B cell (primary cell): ENCODE measurements around the gene DCLK1. TPM values are rescaled to one million over a fixed set of nuclear protein-coding genes. Genes with fewer than 3 reads are reported as not detected.

ENCODE experiments used
- ATAC-seq: fragments of 200-7000 bp; cut with Tn5 transposase; one replicate; pipeline ENCODE4 v1.10.0; 2021; ENCODE audit warnings: low read depth, mild to moderate bottlenecking, moderate number of reproducible peaks, moderate library complexity
- CTCF ChIA-PET: fragments of 350-600 bp; sonication (Branson Sonifier 250); formaldehyde crosslinking; loops from one replicate; lab custom pipeline; 2021; ENCODE audit warnings: antibody characterized with exemption, inconsistent platforms; lab: Charles Lee
- POLR2A ChIA-PET: fragments of 350-600 bp; sonication (Branson Sonifier 250); formaldehyde crosslinking; loops from one replicate; lab custom pipeline; 2021; ENCODE audit warnings: antibody characterized with exemption; lab: Charles Lee
- DNase-seq: peaks from one replicate; pipeline ENCODE4 v3.0.0; 2013
- H2AFZ ChIP-seq: 2 replicates; pipeline ENCODE4 v1.6.1; 2012; ENCODE audit warnings: mild to moderate bottlenecking, low read depth, low read length; ENCODE audit not compliant: insufficient read depth, poor library complexity, severe bottlenecking
- H3K27ac ChIP-seq, 2 donors: 1 replicate in 1 of 2; 2 replicates in 1 of 2; pipeline ENCODE4 v1.5.1; 2012 to 2013; ENCODE audit warnings: low read length in 2 of 2, mild to moderate bottlenecking in 2 of 2, moderate library complexity in 1 of 2
- H3K27me3 ChIP-seq, 4 experiments: fragments of 200-600 bp in 1 of 4; sonication (generic) in 1 of 4; replicated peaks in 1 of 4; 1 replicate in 2 of 4; 2 replicates in 2 of 4; pipeline versions ENCODE4 v1.6.1 to v1.7.0; 2013 to 2016; ENCODE audit warnings: low read length in 3 of 4, mild to moderate bottlenecking in 2 of 4, mixed read lengths in 1 of 4, moderate library complexity in 1 of 4; ENCODE audit not compliant: insufficient read depth in 4 of 4, control insufficient read depth in 3 of 4; ENCODE audit errors: control extremely low read depth in 1 of 4
- H3K36me3 ChIP-seq, 2 experiments: replicated peaks in 1 of 2; 1 replicate in 1 of 2; 2 replicates in 1 of 2; pipeline versions ENCODE4 v1.6.1 to v1.7.1; 2013; ENCODE audit warnings: low read length in 1 of 2; ENCODE audit not compliant: insufficient read depth in 2 of 2, control insufficient read depth in 1 of 2; ENCODE audit errors: control extremely low read depth in 1 of 2, extremely low read depth in 1 of 2
- H3K4me1 ChIP-seq, 2 donors: fragments of 200-600 bp in 1 of 2; sonication (generic) in 1 of 2; 1 replicate in 1 of 2; 2 replicates in 1 of 2; pipeline versions ENCODE4 v1.5.1 to v1.6.1; 2013 to 2017; ENCODE audit warnings: low read length in 2 of 2; ENCODE audit not compliant: control insufficient read depth in 2 of 2, insufficient read depth in 2 of 2
- H3K4me2 ChIP-seq: replicated peaks from 2 replicates; pipeline ENCODE3; 2012; ENCODE audit warnings: mild to moderate bottlenecking, low read depth, low read length; ENCODE audit not compliant: poor library complexity, severe bottlenecking
- H3K4me3 ChIP-seq, 5 experiments: fragments of 200-600 bp in 1 of 5; sonication (generic) in 1 of 5; 1 replicate in 3 of 5; 2 replicates in 2 of 5; pipeline versions ENCODE4 v1.5.1 to v1.7.0; 2011 to 2016; ENCODE audit warnings: low read length in 4 of 5, mild to moderate bottlenecking in 4 of 5, low read depth in 2 of 5, control low read depth in 1 of 5, moderate library complexity in 1 of 5; ENCODE audit not compliant: insufficient read depth in 1 of 5; ENCODE audit errors: control extremely low read depth in 1 of 5, extremely low read depth in 1 of 5
- H3K79me2 ChIP-seq: fragments of 200-600 bp; sonication (generic); one replicate; pipeline ENCODE4 v1.6.0; 2016; ENCODE audit warnings: low read length; ENCODE audit not compliant: control insufficient read depth, insufficient read depth
- H3K9ac ChIP-seq: fragments of 200-600 bp; sonication (generic); 2 replicates; pipeline ENCODE4 v1.6.1; 2017; ENCODE audit warnings: mild to moderate bottlenecking, low read length, moderate library complexity
- H3K9me3 ChIP-seq, 3 donors: one replicate each; pipeline versions ENCODE4 v1.6.1 to v1.7.1; 2013; ENCODE audit warnings: low read length in 2 of 3; ENCODE audit not compliant: control insufficient read depth in 2 of 3, insufficient read depth in 1 of 3; ENCODE audit errors: control extremely low read depth in 1 of 3
- H4K20me1 ChIP-seq: 2 replicates; pipeline ENCODE4 v1.6.0; 2012; ENCODE audit warnings: mild to moderate bottlenecking, low read length; ENCODE audit not compliant: insufficient read depth, control insufficient read depth, poor library complexity, severe bottlenecking
- H3K27ac Mint-ChIP-seq: one replicate; pipeline ENCODE4 v1.8.0; 2021; ENCODE audit warnings: mixed read lengths
- H3K27me3 Mint-ChIP-seq: one replicate; pipeline ENCODE4 v1.8.0; 2021; ENCODE audit warnings: mixed read lengths
- H3K4me1 Mint-ChIP-seq: one replicate; pipeline ENCODE4 v1.8.0; 2021; ENCODE audit warnings: mixed read lengths
- H3K4me3 Mint-ChIP-seq: one replicate; pipeline ENCODE4 v1.8.0; 2021; ENCODE audit warnings: mixed read lengths
- H3K9me3 Mint-ChIP-seq: one replicate; pipeline ENCODE4 v1.8.0; 2022; ENCODE audit warnings: mixed read lengths; ENCODE audit not compliant: insufficient read depth
- CTCF ChIP-seq: fragments of 200-600 bp; IDR thresholded peaks from one replicate; pipeline ENCODE4 v1.8.0; 2022; ENCODE audit warnings: antibody characterized with exemption, mild to moderate bottlenecking
- EZH2 ChIP-seq: IDR thresholded peaks from 2 replicates; pipeline ENCODE4 v1.6.1; 2012; ENCODE audit warnings: borderline replicate concordance, low read depth, mild to moderate bottlenecking, moderate library complexity, low read length; ENCODE audit not compliant: insufficient read depth, poor library complexity, severe bottlenecking
- WGBS: methylation state at CpG from one replicate; pipeline ENCODE4 v1.1.5; 2013; ENCODE audit warnings: missing lambda C conversion rate; ENCODE audit not compliant: insufficient coverage; 5-methylcytosine and 5-hydroxymethylcytosine counted together
- intact Hi-C: fragments of 100-400 bp; cut with micrococcal nuclease; formaldehyde crosslinking; loops from one replicate; pipeline ENCODE4 v1.10.0; 2022
- polyA plus RNA-seq: library from polyadenylated mRNA; depleted of rRNA; stranded (reverse); fragments of >200 nt; gene quantifications from 2 replicates; pipeline ENCODE4 v1.2.3, GENCODE V29; 2012
- total RNA-seq, 2 donors: library from RNA; stranded (reverse); fragments of 120-200 nt in 1 of 2; gene quantifications; 1 replicate in 1 of 2; 2 replicates in 1 of 2; pipeline versions ENCODE4 v1.2.3 to v1.2.4, GENCODE V29; 2013 to 2022

DCLK1 gene
- total and polyA plus RNA-seq, 2 donors (not counting 1 experiment from before 2014, with no cell fraction given) = not detected

GRCh38 chr13:36096461-36097416 lies 34.4 kb downstream of the DCLK1 start:
- Histone ChIP-seq H3K4me1 (no peaks in the 10 kb centered on the region), H3K4me2 (no peak overlapping the region), H3K36me3 (no peaks in the 10 kb centered on the region), H3K9ac (no peak overlapping the region), H3K79me2 (no peaks in the 10 kb centered on the region), H3K27me3 (no peaks in the 10 kb centered on the region), H4K20me1 (no peaks in the 10 kb centered on the region), H3K9me3 (peaks cover 0 to 6% (median 0%) of the 10 kb centered on the region in 3 donors), H2AFZ (no peak overlapping the region), H3K4me3 (no peak overlapping the region), H3K27ac (no peak overlapping the region)
- no peaks in the 10 kb centered on the region for H3K27me3 Mint-ChIP-seq
- H3K9me3 Mint-ChIP-seq = no peaks in the 10 kb centered on the region
- TF ChIP-seq EZH2 (no peak), CTCF (no peak)
- DNase-seq (no peak), ATAC-seq (no peak)
- no peaks in the 10 kb centered on the region for H3K4me1 Mint-ChIP-seq
- no peak overlapping the region for H3K4me3 Mint-ChIP-seq
- intact Hi-C loops = no loop called here
- ChIA-PET CTCF (no interaction called here), POLR2A (no interaction called here)
- no CpG with 5 or more reads among the region's 5 CpGs for WGBS
- H3K27ac Mint-ChIP-seq = no peak overlapping the region

- no peaks in the 10 kb centered on the region for H3K27me3 Mint-ChIP-seq
- no peaks in the 10 kb centered on the region for H3K4me1 Mint-ChIP-seq
- DNase-seq (no peak), ATAC-seq (no peak)
- H3K9me3 Mint-ChIP-seq = no peaks in the 10 kb centered on the region
- no peaks in the 10 kb centered on the region for H3K27me3 ChIP-seq
- 80% methylated on average over 1 of the region's 4 CpGs for WGBS
- H3K36me3 ChIP-seq = no peaks in the 10 kb centered on the region
- no peak overlapping the region for H3K4me2 ChIP-seq
- no peak overlapping the region for H3K4me3 ChIP-seq
- H3K9me3 ChIP-seq = no peaks in the 10 kb centered on the region
- H2AFZ ChIP-seq = no peak overlapping the region
- no peaks in the 10 kb centered on the region for H3K79me2 ChIP-seq
- CTCF ChIA-PET = no interaction called here
- TF ChIP-seq CTCF = no peak
- TF ChIP-seq EZH2 = no peak
- H4K20me1 ChIP-seq = no peaks in the 10 kb centered on the region
- no peak overlapping the region for H3K27ac Mint-ChIP-seq
- intact Hi-C loops = no loop called here
- no peaks in the 10 kb centered on the region for H3K4me1 ChIP-seq
- H3K9ac ChIP-seq = no peak overlapping the region
- H3K4me3 Mint-ChIP-seq = no peak overlapping the region
- POLR2A ChIA-PET = no interaction called here
- H3K27ac ChIP-seq = no peak overlapping the region
Observed at GRCh38 chr13:36094478-36094877, 36.7 kb downstream of the DCLK1 start.
